Psoas muscle (tissue), 8 donors: ENCODE results near the gene COX17. TPM values are rescaled to one million over a fixed set of nuclear protein-coding genes. Genes with fewer than 3 reads are reported as not detected.
A peak's percentile ranks its signal among the peaks of the same experiment; 100 is the strongest.

Source experiments
- ATAC-seq, 4 donors: fragments of 200-7000 bp; cut with Tn5 transposase; one replicate each; pipeline ENCODE4 v1.9.1; 2020; ENCODE audit warnings: moderate library complexity in 3 of 4, mild to moderate bottlenecking in 2 of 4
- DNase-seq, 2 donors: peaks; one replicate each; pipeline ENCODE4 v3.0.0-alpha.2; 2020
- H3K27ac ChIP-seq: fragments of 200-600 bp; one replicate; pipeline ENCODE4 v1.8.0; 2022
- H3K27me3 ChIP-seq, 3 donors: fragments of 200-600 bp in 1 of 3; one replicate each; pipeline versions ENCODE4 v1.6.1 to v1.8.0; 2013 to 2022; ENCODE audit warnings: low read length in 2 of 3, mild to moderate bottlenecking in 2 of 3, moderate library complexity in 1 of 3; ENCODE audit not compliant: insufficient read depth in 3 of 3
- H3K36me3 ChIP-seq, 2 donors: fragments of 200-600 bp in 1 of 2; one replicate each; pipeline versions ENCODE4 v1.6.1 to v1.8.0; 2013 to 2022; ENCODE audit warnings: low read depth in 1 of 2, mild to moderate bottlenecking in 1 of 2, moderate library complexity in 1 of 2; ENCODE audit not compliant: insufficient read depth in 1 of 2
- H3K4me1 ChIP-seq: fragments of 200-600 bp; one replicate; pipeline ENCODE4 v1.8.0; 2022
- H3K4me3 ChIP-seq: fragments of 200-600 bp; one replicate; pipeline ENCODE4 v1.8.0; 2022; ENCODE audit warnings: mild to moderate bottlenecking
- H3K9me3 ChIP-seq: fragments of 200-600 bp; one replicate; pipeline ENCODE4 v1.8.0; 2022
- WGBS, 3 donors: extraction: QIAGEN DNeasy Blood & Tissue Kit; methylation state at CpG; one replicate each; pipeline versions ENCODE4 v1.1.6 to v1.1.7; 2013; 5-methylcytosine and 5-hydroxymethylcytosine counted together
- intact Hi-C, 2 donors: fragments of 100-400 bp; cut with DNase I; formaldehyde crosslinking; loops; one replicate each; pipeline versions ENCODE4 v1.11.0 to v1.14.2; 2022
- polyA plus RNA-seq, 3 donors: library from polyadenylated mRNA; stranded (reverse); fragments of 200-250 nt; gene quantifications; one replicate each; pipeline ENCODE4 v1.2.3, GENCODE V29; 2013
- total RNA-seq, 4 donors: library from RNA; stranded (reverse); fragmentation: NEBNext Ultra II Directional in 2 of 4; extraction: Animal tissue kit (Norgen Biotek cat#: 25700) in 2 of 4; gene quantifications; one replicate each; pipeline versions ENCODE4 v1.2.1 to v1.2.4, GENCODE V29; 2021 to 2023
- TF ChIP-seq, protein P1 (sequence below): fragments of 200-600 bp; IDR thresholded peaks from one replicate; pipeline ENCODE4 v1.8.0; 2022; ENCODE audit warnings: antibody characterized with exemption
- donor health status: healthy with polysubstance abuse.
- donor health status: DM: no; HTN: no; CAD: no; lungs with moderate emphysema.
- donor health status: Bipolar disorder and iron deficiency.
- donor health status: healthy.
- donor health status: DM: yes; HTN: yes; CAD: no.
- donor health status: DM: no; HTN: no; CAD: no.
- donor health status: DM: no; HTN: no; CAD: no.
- donor health status: DM: yes; HTN: yes; CAD: no.

COX17 gene
- total and polyA plus RNA-seq, 7 donors, result 89.5 to 330 (median 166) TPM

DNA sequence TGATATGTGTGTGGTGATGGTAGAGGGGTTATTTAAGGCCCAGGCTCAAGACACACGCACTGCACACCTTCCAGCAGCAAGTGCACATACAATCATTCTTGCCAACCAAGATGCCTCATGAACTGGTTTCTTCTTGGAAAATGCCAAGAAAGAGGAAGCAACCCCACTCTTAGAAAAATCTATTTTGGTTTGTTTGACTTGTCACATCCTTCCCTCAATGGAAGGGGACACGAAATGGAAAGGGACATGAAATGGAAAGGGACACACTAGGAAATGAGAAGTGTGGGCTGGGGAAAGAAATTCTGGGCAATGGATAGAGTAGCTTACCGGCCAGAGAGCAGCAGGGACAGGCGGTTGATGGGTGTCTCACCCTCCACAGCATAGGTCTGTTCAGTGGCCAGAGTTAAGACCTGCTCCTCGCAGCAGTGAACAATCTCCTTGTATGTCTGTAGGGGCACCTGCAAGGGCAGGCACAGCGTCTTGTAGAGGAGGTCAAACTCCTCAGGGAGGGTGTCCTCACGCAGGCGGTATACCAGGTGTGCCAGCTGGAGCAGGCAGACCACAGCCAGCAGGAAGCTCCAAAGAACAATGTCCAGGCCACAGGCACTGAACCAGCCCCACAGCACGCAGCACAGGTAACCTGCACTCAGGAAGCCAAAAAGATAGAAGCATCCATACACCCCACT is 17.5 kb downstream of the COX17 start:
- Histone ChIP-seq H3K4me3 (peak overlapping the region; percentile 71), H3K27me3 (no peaks in the 10 kb centered on the region), H3K4me1 (peaks cover 48% of the 10 kb centered on the region), H3K9me3 (no peaks in the 10 kb centered on the region), H3K36me3 (peaks cover 3 to 27% of the 10 kb centered on the region in 2 donors), H3K27ac (peak overlapping the region; percentile 97)
- DNase-seq (peak in 1 of 2 donors; percentile 65), ATAC-seq (peak; percentile 46 to 59 (median 50))
- WGBS, 3 donors, result 36 to 49% (median 37%) methylated on average over 9 of the region's 9 CpGs
- intact Hi-C loops, result loop anchor here in 1 of 2 donors (2.0 to 5.0 kb wide), 2 partner anchors 21 to 438 kb away; no protein-coding TSS in a partner anchor
- TF ChIP-seq, protein P1, sequence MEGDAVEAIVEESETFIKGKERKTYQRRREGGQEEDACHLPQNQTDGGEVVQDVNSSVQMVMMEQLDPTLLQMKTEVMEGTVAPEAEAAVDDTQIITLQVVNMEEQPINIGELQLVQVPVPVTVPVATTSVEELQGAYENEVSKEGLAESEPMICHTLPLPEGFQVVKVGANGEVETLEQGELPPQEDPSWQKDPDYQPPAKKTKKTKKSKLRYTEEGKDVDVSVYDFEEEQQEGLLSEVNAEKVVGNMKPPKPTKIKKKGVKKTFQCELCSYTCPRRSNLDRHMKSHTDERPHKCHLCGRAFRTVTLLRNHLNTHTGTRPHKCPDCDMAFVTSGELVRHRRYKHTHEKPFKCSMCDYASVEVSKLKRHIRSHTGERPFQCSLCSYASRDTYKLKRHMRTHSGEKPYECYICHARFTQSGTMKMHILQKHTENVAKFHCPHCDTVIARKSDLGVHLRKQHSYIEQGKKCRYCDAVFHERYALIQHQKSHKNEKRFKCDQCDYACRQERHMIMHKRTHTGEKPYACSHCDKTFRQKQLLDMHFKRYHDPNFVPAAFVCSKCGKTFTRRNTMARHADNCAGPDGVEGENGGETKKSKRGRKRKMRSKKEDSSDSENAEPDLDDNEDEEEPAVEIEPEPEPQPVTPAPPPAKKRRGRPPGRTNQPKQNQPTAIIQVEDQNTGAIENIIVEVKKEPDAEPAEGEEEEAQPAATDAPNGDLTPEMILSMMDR, result no peak

- intact Hi-C loops, result loop anchor here in 1 of 2 donors (2.0 to 5.0 kb wide), 2 partner anchors 20 to 438 kb away; no protein-coding TSS in a partner anchor
- no peak for DNase-seq
- H3K27me3 ChIP-seq, result no peaks in the 10 kb centered on the region
- H3K27ac ChIP-seq, result peak overlapping the region; percentile 97
- no peaks in the 10 kb centered on the region for H3K9me3 ChIP-seq
- H3K36me3 ChIP-seq, result peaks cover 3 to 34% of the 10 kb centered on the region in 2 donors
- TF ChIP-seq, protein P1, result no peak
- 31 to 47% (median 42%) methylated on average over 2 of the region's 2 CpGs for WGBS, 3 donors
- peak overlapping the region; percentile 71 for H3K4me3 ChIP-seq
- ATAC-seq, result peak; percentile 49 to 78 (median 60)
- peaks cover 48% of the 10 kb centered on the region for H3K4me1 ChIP-seq
These were observed 18.2 kb downstream of the COX17 start for GRCh38 chr3:119658994-119659393.

- ATAC-seq, result no peak
- no peak for DNase-seq
- Histone ChIP-seq H3K4me1 (peaks cover 44% of the 10 kb centered on the region), H3K4me3 (peak overlapping the region; percentile 71), H3K27me3 (no peaks in the 10 kb centered on the region), H3K27ac (peak overlapping the region; percentile 97), H3K9me3 (no peaks in the 10 kb centered on the region), H3K36me3 (peaks cover 3 to 40% of the 10 kb centered on the region in 2 donors)
- WGBS, 3 donors, result 61 to 64% (median 64%) methylated on average over 4 of the region's 4 CpGs
- intact Hi-C loops, result loop anchor here in 1 of 2 donors (2.0 to 5.0 kb wide), 2 partner anchors 19 to 439 kb away; no protein-coding TSS in a partner anchor
- TF ChIP-seq, protein P1, result no peak
These were observed 19.1 kb downstream of the COX17 start for GRCh38 chr3:119657887-119658702.

DNA sequence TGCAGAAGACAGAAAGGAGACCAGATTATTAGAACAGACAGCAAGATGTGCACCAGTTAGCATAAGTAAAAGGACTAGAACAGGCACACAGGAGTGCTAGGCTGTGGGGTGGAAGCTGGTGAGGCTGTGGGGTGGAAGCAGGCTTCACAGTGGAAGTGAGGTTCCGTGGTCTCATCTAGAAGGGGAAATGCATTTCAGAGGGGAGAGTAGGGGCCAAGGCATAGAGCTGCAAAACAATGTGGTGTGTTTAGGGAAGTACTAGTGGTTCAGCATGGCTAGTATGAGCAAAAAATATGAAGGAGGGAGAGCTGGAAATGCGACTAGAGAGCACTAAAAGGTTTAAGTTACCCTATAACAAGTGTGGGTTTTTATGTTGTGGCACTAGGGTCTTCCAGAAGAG is 23.3 kb downstream of the COX17 start:
- Histone ChIP-seq H3K4me3 (no peak overlapping the region), H3K36me3 (peaks cover 3 to 50% of the 10 kb centered on the region in 2 donors), H3K9me3 (no peaks in the 10 kb centered on the region), H3K27ac (peak overlapping the region; percentile 97), H3K4me1 (peaks cover 61% of the 10 kb centered on the region), H3K27me3 (no peaks in the 10 kb centered on the region)
- ATAC-seq (no peak), DNase-seq (no peak)
- intact Hi-C loops, result no loop called here
- 39 to 42% (median 41%) methylated on average over 2 of the region's 2 CpGs for WGBS, 3 donors
- TF ChIP-seq, protein P1, result no peak
